K562 (cell line): Measurements from ENCODE around the gene KDM2B. TPM values are rescaled to one million over a fixed set of nuclear protein-coding genes. Genes with fewer than 3 reads are reported as not detected.

Source experiments
- ARID3B ChIP-seq: fragments of 250-450 bp; sonication (Bioruptor Pico); IDR thresholded peaks from 2 replicates; pipeline ENCODE4 v1.4.0; 2020; ENCODE audit warnings: borderline replicate concordance
- CBFB ChIP-seq: sonication (generic); formaldehyde crosslinking; IDR thresholded peaks from 2 replicates; pipeline ENCODE4 v1.4.0; 2020; ENCODE audit warnings: mild to moderate bottlenecking, missing genetic modification reagents
- CREB3L1 ChIP-seq: fragments of 450-650 bp; IDR thresholded peaks from 2 replicates; pipeline ENCODE4 v1.6.1; 2014; ENCODE audit warnings: low read depth, mild to moderate bottlenecking, moderate library complexity, borderline replicate concordance
- E2F1 ChIP-seq: sonication (generic); formaldehyde crosslinking; IDR thresholded peaks from 2 replicates; pipeline ENCODE4 v1.8.1; 2023; ENCODE audit warnings: mild to moderate bottlenecking, missing genetic modification reagents, moderate library complexity
- KDM4B ChIP-seq, 2 experiments: fragments of 450-650 bp in 1 of 2; sonication (generic) in 1 of 2; IDR thresholded peaks; 2 replicates each; pipeline ENCODE4 v1.6.1; 2016 to 2017; ENCODE audit warnings: borderline replicate concordance in 2 of 2, antibody characterized with exemption in 1 of 2, low read depth in 1 of 2, mild to moderate bottlenecking in 1 of 2
- NCOA2 ChIP-seq, 2 experiments: fragments of 450-650 bp; IDR thresholded peaks; 2 replicates each; pipeline ENCODE4 v1.6.1; 2018; ENCODE audit warnings: mild to moderate bottlenecking in 2 of 2, moderate library complexity in 1 of 2; ENCODE audit not compliant: partially characterized antibody in 2 of 2
- POLR2AphosphoS2 ChIP-seq: IDR thresholded peaks from 2 replicates; pipeline ENCODE4 v1.6.1; 2012; ENCODE audit warnings: low read length, improper control_type of control experiment
- RBM22 ChIP-seq: fragments of 200-400 bp; formaldehyde crosslinking; IDR thresholded peaks from 2 replicates; pipeline ENCODE4 v1.6.1; 2018; ENCODE audit warnings: low read length, low read depth; ENCODE audit not compliant: poor library complexity, severe bottlenecking
- RNF219 ChIP-seq: fragments of 250-450 bp; sonication (Bioruptor Pico); IDR thresholded peaks from 2 replicates; pipeline ENCODE4 v1.5.0; 2022; ENCODE audit warnings: mild to moderate bottlenecking
- SMAD1 ChIP-seq: fragments of 150-350 bp; IDR thresholded peaks from 2 replicates; pipeline ENCODE4 v1.6.1; 2014; ENCODE audit warnings: low read length, low read depth; ENCODE audit not compliant: partially characterized antibody
- ZBTB17 ChIP-seq: fragments of 450-650 bp; formaldehyde crosslinking; IDR thresholded peaks from 2 replicates; pipeline ENCODE4 v1.4.0; 2020; ENCODE audit warnings: mild to moderate bottlenecking
- ZFP91 ChIP-seq: sonication (generic); formaldehyde crosslinking; IDR thresholded peaks from 2 replicates; pipeline ENCODE4 v1.8.0; 2022; ENCODE audit warnings: mild to moderate bottlenecking, missing genetic modification reagents
- ZHX1 ChIP-seq: fragments of 150-350 bp; conservative IDR thresholded peaks from 2 replicates; pipeline ENCODE4 v1.6.1; 2014; ENCODE audit warnings: low read length
- ZNF551 ChIP-seq: fragments of 250-450 bp; sonication (Bioruptor Pico); IDR thresholded peaks from 2 replicates; pipeline ENCODE4 v1.5.0; 2021; ENCODE audit warnings: mild to moderate bottlenecking, moderate library complexity
- ZZZ3 ChIP-seq: fragments of 450-650 bp; IDR thresholded peaks from 2 replicates; pipeline ENCODE4 v1.6.1; 2016; ENCODE audit warnings: antibody characterized with exemption, mild to moderate bottlenecking, moderate library complexity
- polyA plus RNA-seq, 8 experiments: library from polyadenylated mRNA; depleted of rRNA in 4 of 8; stranded (reverse) in 5 of 8; unstranded in 3 of 8; fragments of >200 nt; fragmentation: Nextera tagmentation in 2 of 8; fragmentation: Illumina TruSeq in 1 of 8; extraction: Ambion mirVana in 2 of 8; extraction: Trizol in 1 of 8; gene quantifications; 2 replicates each; pipeline versions ENCODE4 v1.2.1 to v1.2.3, GENCODE V29; 2011 to 2014; ENCODE audit warnings: inconsistent platforms in 1 of 8, missing spikeins in 1 of 8
- total RNA-seq, 7 experiments: library from RNA; depleted of rRNA in 6 of 7; stranded (reverse); fragments of >200 nt in 6 of 7; fragmentation: Illumina TruSeq in 2 of 7; extraction: Trizol in 2 of 7; gene quantifications; 2 replicates each; pipeline versions ENCODE4 v1.2.1 to v1.2.3, GENCODE V29; 2011 to 2021; ENCODE audit warnings: low replicate concordance in 1 of 7

KDM2B gene
- total and polyA plus RNA-seq, 9 of the 15 experiments (the other 6 are each of a cell fraction or from before 2014, with no cell fraction given), result 7.4 to 50.5 (median 22.5) TPM

GRCh38 chr12:121579981-121580868, 598 bp downstream of the KDM2B start (continued):
- TF ChIP-seq SMAD1, result no peak
- no peak for TF ChIP-seq POLR2AphosphoS2
- no peak for TF ChIP-seq RBM22
- TF ChIP-seq NCOA2 (IDR thresholded peaks at IDR 0.05; ENCODE audit: partially characterized antibody in 2 of 2), result no peak
- no peak for TF ChIP-seq ZFP91 (CRISPR knock-in tag)
- no peak for TF ChIP-seq CREB3L1
- TF ChIP-seq ARID3B (CRISPR knock-in tag), result no peak
- TF ChIP-seq CBFB (CRISPR knock-in tag), result no peak
- TF ChIP-seq ZBTB17 (CRISPR knock-in tag), result no peak
- no peak for TF ChIP-seq ZZZ3
- no peak for TF ChIP-seq ZNF551 (CRISPR knock-in tag)
- TF ChIP-seq KDM4B (IDR thresholded peaks at IDR 0.05; ENCODE audit: borderline replicate concordance in 2 of 2, low read depth in 1 of 2), result 0 out of 4 replicates have a peak, but pooled peaks of 1 of the 2 experiments have one; percentile 54
- TF ChIP-seq E2F1 (CRISPR knock-in tag), result no peak
- TF ChIP-seq RNF219, result no peak
- no peak for TF ChIP-seq ZHX1
